Endometrial microvascular endothelial cells (primary cell): ENCODE results near the gene FXYD6. TPM values are rescaled to one million over a fixed set of nuclear protein-coding genes. Genes with fewer than 3 reads are reported as not detected.

Experiments used
- in situ Hi-C: cut with HindIII; loops from 2 replicates; pipeline ENCODE4 v1.10.0; 2017; ENCODE audit warnings: low sequenced_read_pairs, low pct_unique_long_range_greater_than_20kb; ENCODE audit errors: inconsistent ontology term
- total RNA-seq: library from RNA; depleted of rRNA; stranded (reverse); fragments of >200 nt; gene quantifications from one replicate; pipeline ENCODE4 v1.2.3, GENCODE V29; 2015; ENCODE audit errors: inconsistent ontology term

FXYD6 gene
- total RNA-seq, 1 donor from 2014 or later, result 0.84 TPM

GRCh38 chr11:117911694-117912093 is 35.2 kb upstream of the FXYD6 start:
- in situ Hi-C loops, result no loop called here

- in situ Hi-C loops, result no loop called here
Observed at GRCh38 chr11:117910941-117911655, 34.6 kb upstream of the FXYD6 start.

GRCh38 chr11:117910525-117910924 is 34.1 kb upstream of the FXYD6 start:
- in situ Hi-C loops, result no loop called here

DNA sequence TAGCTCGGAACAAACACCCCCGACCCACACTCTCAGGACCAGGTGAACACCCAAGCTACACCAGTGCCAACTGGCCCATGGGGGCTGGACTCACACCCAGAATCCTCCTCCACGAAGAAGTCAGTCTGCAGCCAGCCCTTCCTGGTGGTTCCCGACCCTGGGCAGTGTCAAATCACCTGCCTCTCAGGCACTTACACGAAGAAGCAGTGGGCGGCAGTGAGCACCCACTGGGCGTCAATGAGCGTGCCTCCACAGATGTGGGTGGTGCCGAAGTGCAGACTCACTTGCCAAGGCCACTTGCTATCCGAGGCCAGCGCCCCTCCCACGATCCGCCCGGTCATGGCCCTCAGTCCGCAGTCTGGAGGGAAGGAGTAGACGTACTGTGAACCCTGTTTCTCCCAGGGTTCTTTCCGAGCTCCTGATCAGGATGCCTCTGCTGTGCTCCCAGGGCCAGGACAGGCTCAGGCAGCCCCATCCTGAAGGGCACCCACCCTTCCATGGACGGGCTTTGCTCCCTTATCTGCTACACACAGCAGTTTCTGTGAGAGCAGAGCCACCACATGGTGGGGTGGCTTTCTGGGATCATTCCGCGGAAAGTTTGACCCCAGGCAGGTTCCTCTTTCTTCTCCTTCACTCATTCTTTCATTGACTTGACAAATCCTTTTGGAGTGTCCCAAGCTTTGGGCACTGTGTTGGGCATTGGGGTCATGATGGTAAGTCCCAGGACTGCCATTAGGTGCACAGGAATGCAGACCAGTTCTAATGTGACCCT is 33.3 kb upstream of the FXYD6 start:
- in situ Hi-C loops, result no loop called here

GRCh38 chr11:117908959-117909610 is 32.6 kb upstream of the FXYD6 start:
- in situ Hi-C loops, result no loop called here

GRCh38 chr11:117908109-117908895 is 31.8 kb upstream of the FXYD6 start:
- in situ Hi-C loops, result no loop called here

DNA sequence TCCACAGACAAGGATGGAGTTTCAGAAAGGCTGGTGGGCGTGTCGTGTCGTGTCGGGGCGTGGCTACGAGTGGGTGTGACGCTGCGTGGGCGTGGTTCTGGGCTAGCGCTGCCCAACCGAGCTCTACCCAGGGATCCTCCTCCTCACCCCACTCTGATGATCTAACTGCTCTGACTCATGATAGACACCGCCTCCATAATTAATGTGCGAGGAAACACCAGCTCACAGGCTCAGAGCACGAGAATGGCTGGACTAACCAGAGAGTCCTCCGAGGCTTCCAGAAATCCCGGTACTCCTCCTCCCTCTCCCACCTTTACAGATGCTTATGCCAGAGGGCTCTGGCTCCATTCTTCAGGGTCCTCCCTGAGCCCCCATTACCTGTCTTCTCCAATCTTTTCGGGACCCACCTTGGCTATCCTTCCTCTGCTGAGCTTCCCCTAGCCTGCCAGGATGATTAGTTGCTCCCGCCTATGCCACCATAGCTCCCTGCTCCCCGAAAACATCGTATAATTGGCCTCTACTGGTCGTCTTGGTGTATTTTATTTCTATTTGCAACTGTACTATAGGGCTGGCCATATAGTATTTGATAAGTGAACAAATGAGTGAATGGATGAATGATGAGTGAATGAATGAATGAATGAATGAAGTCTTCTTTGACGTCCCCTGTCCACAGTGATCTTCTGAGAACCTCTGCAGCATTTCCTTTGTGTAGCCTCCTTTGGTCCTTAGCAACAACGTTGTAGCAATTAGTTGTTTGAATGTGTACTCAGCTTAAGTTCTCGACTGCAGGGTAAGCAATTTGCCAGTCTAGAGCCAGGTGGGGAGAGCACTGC is 31.0 kb upstream of the FXYD6 start:
- in situ Hi-C loops, result no loop called here

DNA sequence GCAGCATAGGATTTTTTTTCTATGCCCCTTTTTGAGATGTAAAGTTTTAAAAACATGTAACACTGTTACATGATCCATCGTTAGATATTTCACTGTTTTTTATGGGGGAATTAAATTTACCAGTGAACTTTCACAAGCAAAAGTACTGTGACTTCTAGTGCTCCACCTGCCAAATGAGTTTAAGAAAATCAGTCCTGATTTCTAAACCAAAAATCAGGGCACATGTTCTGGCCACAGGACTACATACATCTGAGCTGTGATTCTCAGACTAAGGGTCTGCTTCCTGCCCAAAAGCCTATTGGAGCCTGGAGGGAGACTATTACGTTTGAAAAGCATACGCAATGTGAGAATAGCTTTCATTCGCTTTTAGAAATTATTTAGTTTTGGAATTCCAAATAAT is 30.3 kb upstream of the FXYD6 start:
- in situ Hi-C loops, result no loop called here

DNA sequence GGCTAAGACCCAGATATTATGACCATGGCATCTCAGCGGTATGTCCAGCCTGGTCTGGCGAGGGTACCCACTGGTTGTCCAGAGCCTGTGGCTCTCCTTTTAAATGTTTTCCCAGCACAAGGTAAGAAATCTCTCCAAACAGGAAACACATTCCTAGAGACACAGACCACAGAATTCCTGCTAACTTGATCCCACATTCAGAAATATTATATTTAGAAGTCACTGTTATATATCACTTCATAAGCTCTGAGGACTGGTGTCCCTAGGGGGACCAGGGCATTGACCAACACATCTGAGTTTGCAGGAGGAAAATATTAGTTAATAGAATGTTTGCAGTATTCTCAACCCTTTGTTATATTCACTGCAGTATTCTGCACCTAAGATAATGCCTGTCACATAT is 29.7 kb upstream of the FXYD6 start:
- in situ Hi-C loops, result no loop called here

DNA sequence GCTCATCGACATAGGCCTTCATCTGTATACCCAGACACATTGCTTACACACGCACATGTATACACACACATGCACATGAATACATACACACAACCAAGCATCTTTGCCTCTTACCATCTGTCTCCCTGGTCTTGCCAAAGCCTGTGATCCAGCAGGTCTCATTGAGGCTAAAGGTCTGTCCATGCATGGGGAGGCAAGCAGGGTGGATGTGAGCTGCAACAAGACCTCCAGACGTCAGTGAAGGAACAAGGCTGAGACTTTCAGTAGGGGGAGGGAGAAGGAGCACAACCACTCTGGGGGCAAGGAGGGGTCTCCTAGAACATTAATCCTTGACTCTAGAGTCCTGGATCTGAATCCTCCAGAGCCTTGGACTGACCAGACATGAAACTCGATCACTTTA is 29.1 kb upstream of the FXYD6 start:
- in situ Hi-C loops, result no loop called here

DNA sequence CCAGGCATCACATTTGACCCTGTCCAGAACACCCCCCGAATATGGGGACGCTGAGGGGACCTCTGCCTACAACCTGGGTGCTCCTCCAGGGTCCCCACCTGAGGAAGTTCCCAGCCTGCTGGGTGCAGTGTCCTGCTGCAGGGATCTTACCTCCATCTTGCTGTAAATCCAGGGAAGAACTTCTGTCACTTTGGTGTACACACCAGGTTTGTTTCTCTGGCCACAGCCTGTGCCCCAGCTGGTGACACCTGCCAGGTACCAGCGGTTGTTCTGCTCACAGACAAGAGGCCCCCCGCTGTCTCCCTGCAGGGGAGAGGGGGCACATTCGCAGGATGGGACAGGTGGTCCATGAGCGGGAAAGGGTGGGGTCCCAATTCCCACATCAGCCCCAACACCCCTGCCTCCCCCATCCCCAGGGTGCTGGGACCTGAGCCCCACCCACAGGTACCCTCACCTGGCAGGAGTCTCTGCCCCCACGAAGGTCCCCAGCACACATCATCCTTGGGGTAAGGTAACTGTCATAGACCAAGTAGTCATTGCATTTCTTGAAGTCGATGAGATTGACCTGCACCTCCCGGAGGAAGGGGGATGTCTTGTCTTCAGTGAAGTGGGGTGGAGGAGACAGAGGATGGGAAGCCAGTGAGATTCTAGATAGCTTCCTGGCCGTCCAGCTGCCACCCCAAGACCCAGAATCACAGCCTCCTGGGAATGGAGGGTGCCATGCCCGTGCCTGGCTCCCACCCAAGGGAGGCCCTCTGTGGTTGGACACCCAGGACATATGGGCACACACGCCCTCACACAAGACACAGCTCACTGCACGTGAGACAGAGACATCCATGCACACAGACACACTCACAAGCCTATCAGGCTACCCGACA is 27.3 kb upstream of the FXYD6 start:
- in situ Hi-C loops, result no loop called here

DNA sequence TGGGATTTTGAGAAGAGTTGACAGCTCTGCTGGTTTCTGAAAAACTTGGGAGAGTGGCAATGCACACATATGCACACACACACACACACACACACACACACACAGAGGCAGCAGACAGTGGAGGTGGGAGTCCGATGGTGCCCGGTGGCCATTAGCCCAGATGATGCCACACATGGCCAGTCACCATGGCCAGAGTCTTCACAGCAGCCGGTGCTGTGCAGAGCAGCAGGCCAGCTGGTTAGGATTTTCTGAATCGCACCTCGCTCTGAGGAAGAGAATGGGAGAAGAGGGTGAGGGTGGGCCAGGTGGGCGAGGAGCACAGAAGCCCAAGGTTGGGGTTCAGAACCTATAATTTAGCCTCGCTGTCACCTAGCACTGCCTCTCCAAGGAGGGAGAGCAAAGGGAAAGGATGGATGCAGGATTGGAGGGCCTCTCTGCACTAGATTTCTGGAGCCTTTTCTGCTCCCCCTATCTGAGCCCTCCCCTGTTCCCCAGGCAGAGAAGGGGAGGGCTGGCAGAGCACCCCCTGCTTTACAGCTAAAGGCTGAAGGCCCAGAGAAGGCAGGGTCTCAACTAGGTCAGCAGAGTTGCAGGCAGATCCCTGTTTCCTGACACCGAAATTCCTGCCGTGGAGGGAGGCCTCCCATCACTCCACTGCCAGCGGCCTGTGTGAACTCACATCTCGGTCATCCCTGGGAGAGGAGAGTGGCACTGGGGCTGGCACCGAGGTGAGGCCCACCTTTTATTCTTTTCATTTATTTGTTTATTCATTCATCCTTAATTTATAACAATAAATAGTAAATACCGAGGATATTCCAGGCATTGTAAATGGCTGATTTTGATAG is 25.8 kb upstream of the FXYD6 start:
- in situ Hi-C loops, result no loop called here

- in situ Hi-C loops, result no loop called here
Observed at GRCh38 chr11:117901601-117902000, 25.1 kb upstream of the FXYD6 start.

DNA sequence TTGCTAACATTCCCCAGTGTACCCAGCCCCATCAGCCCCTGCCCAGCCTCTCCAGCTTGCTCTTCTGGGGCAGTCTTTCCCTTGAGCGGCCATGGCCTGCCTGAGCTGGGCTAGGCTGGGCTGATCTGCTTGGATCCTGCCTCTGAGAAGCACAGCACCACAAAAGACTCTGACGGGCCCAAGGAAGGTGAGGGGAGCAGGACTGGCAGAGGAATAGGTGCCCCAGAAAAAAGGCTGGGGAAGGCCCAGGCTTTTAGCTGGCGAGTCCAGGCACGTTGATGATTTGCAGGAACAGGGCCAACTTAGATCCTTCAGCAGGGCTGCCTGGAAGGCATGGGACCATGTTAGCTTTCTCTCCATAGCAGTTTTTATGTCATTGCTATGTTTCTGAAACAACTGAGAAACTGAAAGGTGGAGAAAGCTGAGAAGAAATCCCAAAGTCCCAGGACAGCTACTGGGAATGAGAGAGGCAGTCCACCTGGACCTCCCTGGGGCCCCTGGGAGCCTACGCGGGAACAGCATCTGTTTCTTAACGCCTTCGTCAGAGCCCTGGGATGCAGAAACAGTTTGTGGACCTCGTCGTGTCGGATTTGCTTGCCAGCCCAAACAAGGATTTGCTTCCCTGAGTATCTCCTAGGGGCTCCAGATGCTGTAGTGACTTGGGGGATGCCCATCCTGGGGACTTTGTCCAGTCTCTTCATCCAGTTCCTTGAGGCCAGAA is 24.4 kb upstream of the FXYD6 start:
- in situ Hi-C loops, result no loop called here

GRCh38 chr11:117900121-117900648 is 23.7 kb upstream of the FXYD6 start:
- in situ Hi-C loops, result no loop called here

DNA sequence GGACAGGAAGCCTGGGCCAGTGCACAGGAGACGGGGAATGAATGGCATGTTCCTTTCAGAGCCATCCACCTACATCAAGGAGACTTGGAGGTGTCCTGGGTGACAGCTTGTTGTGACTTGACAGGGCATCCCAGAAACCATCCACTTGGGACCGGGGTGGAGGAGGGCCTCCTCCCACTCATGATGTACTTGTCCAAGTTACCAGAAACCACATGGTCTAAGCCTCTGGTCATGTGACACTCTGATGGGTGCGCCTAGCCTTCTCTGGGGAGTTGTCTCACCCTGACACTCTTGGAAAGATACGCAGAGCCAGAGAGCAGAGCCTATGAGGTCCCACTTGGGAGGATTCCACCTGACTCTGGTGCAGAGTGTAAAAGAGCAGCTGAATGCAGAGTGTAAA is 21.6 kb upstream of the FXYD6 start:
- in situ Hi-C loops, result no loop called here
